SK-N-SH (cell line): ENCODE measurements around the gene DEPDC1.
"Not testable (repeated sequence)": the region's sequence is repeated elsewhere in the genome, so short reads cannot be mapped to it uniquely, and the experiment has no call there.

ENCODE experiments used
- EP300 ChIP-seq, 2 experiments: IDR thresholded peaks; 2 replicates each; pipeline versions ENCODE4 v1.4.0 to v1.6.1; 2012; ENCODE audit warnings: borderline replicate concordance in 1 of 2, low read depth in 1 of 2, low read length in 1 of 2
- EZH2phosphoT487 ChIP-seq: fragments of 200-600 bp; sonication (generic); IDR thresholded peaks from 2 replicates; pipeline ENCODE4 v1.6.1; 2017; ENCODE audit warnings: low read depth, mixed run types, mild to moderate bottlenecking, antibody characterized with exemption, moderate library complexity, borderline replicate concordance
- MXI1 ChIP-seq: IDR thresholded peaks from 2 replicates; pipeline ENCODE4 v1.6.1; 2012; ENCODE audit warnings: mild to moderate bottlenecking, low read depth, low read length, improper control_type of control experiment
- NRF1 ChIP-seq: IDR thresholded peaks from 2 replicates; pipeline ENCODE4 v1.6.1; 2012; ENCODE audit warnings: low read depth, mild to moderate bottlenecking, low read length
- POLR2AphosphoS5 ChIP-seq: IDR thresholded peaks from 2 replicates; pipeline ENCODE4 v1.6.1; 2012; ENCODE audit warnings: low read depth, low read length
- RAD21 ChIP-seq: IDR thresholded peaks from 2 replicates; pipeline ENCODE4 v1.6.1; 2012; ENCODE audit warnings: mild to moderate bottlenecking, low read length
- SIN3A ChIP-seq: IDR thresholded peaks from 2 replicates; pipeline ENCODE4 v1.6.1; 2012; ENCODE audit warnings: low read depth, mild to moderate bottlenecking, low read length, moderate library complexity, borderline replicate concordance
- TEAD4 ChIP-seq: IDR thresholded peaks from 2 replicates; pipeline ENCODE4 v1.4.0; 2012; ENCODE audit warnings: mild to moderate bottlenecking, borderline replicate concordance; ENCODE audit not compliant: insufficient read depth
- TF ChIP-seq, protein P1 (sequence below): fragments of 200-600 bp; sonication (generic); IDR thresholded peaks from 2 replicates; pipeline ENCODE4 v1.6.1; 2017; ENCODE audit warnings: antibody characterized with exemption, mild to moderate bottlenecking, moderate library complexity
- TF ChIP-seq, protein P2 (sequence below): IDR thresholded peaks from 2 replicates; pipeline ENCODE4 v1.6.1; 2012; ENCODE audit warnings: mild to moderate bottlenecking, low read depth, low read length, moderate library complexity
- TF ChIP-seq, protein P3 (sequence below): fragments of 150-350 bp; IDR thresholded peaks from 2 replicates; pipeline ENCODE4 v1.6.1; 2017; ENCODE audit warnings: antibody characterized with exemption, low read length, low read depth, borderline replicate concordance
- TF ChIP-seq, protein P4 (sequence below): IDR thresholded peaks from 2 replicates; pipeline ENCODE4 v1.4.0; 2012; ENCODE audit warnings: low read depth, borderline replicate concordance

DNA sequence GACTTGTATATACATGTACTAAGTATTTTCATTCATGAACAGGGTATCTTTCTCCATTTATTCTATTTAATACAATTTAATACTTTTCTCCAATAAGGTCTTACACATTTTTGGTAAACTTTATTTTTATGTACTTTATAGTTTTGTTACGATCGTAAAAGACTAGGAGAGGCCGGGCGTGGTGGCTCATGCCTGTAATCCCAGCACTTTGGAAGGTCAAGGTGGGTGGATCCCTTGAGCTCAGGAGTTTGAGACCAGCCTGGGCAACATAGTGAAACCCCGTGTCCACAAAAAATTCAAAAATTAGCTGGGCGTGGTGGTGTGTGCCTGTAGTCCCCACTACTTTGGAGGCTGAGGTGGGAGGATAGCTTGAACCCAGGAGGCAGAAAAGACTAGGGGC, 4.6 kb downstream of the DEPDC1 start:
- not testable (repeated sequence) for TF ChIP-seq EP300 (IDR thresholded peaks at IDR 0.05; ENCODE audit: borderline replicate concordance in 1 of 2, low read depth in 1 of 2, low read length in 1 of 2); RAD21; EZH2phosphoT487; NRF1; TEAD4; SIN3A; MXI1; POLR2AphosphoS5
- TF ChIP-seq, protein P1, sequence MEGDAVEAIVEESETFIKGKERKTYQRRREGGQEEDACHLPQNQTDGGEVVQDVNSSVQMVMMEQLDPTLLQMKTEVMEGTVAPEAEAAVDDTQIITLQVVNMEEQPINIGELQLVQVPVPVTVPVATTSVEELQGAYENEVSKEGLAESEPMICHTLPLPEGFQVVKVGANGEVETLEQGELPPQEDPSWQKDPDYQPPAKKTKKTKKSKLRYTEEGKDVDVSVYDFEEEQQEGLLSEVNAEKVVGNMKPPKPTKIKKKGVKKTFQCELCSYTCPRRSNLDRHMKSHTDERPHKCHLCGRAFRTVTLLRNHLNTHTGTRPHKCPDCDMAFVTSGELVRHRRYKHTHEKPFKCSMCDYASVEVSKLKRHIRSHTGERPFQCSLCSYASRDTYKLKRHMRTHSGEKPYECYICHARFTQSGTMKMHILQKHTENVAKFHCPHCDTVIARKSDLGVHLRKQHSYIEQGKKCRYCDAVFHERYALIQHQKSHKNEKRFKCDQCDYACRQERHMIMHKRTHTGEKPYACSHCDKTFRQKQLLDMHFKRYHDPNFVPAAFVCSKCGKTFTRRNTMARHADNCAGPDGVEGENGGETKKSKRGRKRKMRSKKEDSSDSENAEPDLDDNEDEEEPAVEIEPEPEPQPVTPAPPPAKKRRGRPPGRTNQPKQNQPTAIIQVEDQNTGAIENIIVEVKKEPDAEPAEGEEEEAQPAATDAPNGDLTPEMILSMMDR, result not testable (repeated sequence)
- TF ChIP-seq, protein P2, sequence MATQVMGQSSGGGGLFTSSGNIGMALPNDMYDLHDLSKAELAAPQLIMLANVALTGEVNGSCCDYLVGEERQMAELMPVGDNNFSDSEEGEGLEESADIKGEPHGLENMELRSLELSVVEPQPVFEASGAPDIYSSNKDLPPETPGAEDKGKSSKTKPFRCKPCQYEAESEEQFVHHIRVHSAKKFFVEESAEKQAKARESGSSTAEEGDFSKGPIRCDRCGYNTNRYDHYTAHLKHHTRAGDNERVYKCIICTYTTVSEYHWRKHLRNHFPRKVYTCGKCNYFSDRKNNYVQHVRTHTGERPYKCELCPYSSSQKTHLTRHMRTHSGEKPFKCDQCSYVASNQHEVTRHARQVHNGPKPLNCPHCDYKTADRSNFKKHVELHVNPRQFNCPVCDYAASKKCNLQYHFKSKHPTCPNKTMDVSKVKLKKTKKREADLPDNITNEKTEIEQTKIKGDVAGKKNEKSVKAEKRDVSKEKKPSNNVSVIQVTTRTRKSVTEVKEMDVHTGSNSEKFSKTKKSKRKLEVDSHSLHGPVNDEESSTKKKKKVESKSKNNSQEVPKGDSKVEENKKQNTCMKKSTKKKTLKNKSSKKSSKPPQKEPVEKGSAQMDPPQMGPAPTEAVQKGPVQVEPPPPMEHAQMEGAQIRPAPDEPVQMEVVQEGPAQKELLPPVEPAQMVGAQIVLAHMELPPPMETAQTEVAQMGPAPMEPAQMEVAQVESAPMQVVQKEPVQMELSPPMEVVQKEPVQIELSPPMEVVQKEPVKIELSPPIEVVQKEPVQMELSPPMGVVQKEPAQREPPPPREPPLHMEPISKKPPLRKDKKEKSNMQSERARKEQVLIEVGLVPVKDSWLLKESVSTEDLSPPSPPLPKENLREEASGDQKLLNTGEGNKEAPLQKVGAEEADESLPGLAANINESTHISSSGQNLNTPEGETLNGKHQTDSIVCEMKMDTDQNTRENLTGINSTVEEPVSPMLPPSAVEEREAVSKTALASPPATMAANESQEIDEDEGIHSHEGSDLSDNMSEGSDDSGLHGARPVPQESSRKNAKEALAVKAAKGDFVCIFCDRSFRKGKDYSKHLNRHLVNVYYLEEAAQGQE, result not testable (repeated sequence)
- TF ChIP-seq, protein P3, sequence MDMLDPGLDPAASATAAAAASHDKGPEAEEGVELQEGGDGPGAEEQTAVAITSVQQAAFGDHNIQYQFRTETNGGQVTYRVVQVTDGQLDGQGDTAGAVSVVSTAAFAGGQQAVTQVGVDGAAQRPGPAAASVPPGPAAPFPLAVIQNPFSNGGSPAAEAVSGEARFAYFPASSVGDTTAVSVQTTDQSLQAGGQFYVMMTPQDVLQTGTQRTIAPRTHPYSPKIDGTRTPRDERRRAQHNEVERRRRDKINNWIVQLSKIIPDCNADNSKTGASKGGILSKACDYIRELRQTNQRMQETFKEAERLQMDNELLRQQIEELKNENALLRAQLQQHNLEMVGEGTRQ, result not testable (repeated sequence)
- TF ChIP-seq, protein P4, sequence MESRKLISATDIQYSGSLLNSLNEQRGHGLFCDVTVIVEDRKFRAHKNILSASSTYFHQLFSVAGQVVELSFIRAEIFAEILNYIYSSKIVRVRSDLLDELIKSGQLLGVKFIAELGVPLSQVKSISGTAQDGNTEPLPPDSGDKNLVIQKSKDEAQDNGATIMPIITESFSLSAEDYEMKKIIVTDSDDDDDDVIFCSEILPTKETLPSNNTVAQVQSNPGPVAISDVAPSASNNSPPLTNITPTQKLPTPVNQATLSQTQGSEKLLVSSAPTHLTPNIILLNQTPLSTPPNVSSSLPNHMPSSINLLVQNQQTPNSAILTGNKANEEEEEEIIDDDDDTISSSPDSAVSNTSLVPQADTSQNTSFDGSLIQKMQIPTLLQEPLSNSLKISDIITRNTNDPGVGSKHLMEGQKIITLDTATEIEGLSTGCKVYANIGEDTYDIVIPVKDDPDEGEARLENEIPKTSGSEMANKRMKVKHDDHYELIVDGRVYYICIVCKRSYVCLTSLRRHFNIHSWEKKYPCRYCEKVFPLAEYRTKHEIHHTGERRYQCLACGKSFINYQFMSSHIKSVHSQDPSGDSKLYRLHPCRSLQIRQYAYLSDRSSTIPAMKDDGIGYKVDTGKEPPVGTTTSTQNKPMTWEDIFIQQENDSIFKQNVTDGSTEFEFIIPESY, result not testable (repeated sequence)
